SKM-1 treated with dmso at 0.1 percent for 144 hours (cell line): ENCODE measurements around the gene KANSL1.

Source experiments
- DNase-seq: peaks from one replicate; lab custom pipeline; 2025; ENCODE audit not compliant: unreplicated experiment; lab: John Stamatoyannopoulos, UW

Gene KANSL1

DNA sequence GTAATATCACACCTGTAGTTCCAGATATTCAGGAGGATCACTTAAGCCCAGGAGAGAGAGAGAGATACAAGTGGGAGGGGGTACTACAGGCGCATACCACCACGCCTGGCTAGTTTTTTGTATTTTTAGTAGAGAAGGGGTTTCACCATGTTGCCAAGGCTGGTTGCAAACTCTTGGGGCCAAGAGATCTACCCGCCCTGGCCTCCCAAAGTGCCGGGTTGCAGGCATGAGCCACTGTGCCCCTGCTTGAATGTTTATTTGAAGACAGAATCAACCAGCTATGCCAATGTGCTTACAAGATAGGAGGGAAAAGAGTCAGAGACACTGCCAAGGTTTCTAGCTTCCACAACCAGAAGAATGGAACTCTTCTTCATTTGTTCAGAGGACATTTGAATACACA is 106.4 kb downstream of the KANSL1 start:
- DNase-seq = no peak

DNA sequence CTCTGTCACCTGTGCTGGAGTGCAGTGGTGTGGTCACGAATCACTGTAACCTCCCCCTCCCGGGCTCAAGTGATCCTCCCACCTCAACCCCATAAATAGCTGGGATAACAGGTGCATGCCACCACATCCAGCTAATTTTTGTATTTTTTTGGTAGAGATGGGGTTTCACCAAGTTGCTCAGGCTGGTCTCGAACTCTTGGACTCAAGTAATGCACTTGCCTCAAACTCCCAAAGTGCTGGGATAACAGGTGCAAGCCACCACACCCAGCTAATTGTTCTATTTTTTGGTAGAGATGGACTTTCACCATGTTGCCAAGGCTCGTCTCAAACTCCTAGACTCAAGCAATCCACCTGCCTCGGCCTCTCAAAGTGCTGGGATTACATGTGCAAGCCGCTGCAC is 107.7 kb downstream of the KANSL1 start:
- no peak for DNase-seq

DNA sequence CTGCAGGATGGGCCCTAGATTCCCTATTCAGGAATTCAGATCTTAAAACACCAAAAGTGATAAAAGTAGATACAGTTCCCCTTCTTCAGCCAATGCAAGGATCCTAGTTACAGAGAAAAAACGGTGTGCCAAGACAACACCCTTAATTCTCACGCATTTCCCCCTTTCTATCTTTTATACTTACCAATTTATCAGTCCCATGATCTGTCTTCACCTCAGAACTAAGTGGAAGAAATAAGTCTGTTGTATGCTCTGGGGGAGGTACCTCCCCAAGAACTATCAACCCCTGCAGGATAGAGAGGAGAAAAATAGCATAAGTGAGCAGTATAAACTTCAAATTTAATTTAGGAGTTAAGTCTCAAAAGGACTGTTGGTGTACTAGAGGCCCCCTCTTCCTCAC is 111.0 kb downstream of the KANSL1 start:
- DNase-seq = no peak

DNA sequence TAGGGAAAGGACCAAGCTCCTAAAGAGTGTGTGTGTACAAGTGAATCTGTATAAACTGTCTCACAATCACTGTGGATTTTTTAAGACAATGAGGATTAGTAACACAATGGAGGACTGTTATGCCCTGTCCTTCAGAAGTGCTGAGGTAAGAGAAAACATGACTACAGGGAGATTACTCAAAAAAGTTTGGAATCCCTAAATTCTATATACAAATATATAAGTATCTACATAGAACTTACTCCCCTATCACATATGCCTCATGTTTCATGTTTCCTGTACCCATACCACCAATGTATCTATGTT is 112.3 kb downstream of the KANSL1 start:
- DNase-seq = no peak

DNA sequence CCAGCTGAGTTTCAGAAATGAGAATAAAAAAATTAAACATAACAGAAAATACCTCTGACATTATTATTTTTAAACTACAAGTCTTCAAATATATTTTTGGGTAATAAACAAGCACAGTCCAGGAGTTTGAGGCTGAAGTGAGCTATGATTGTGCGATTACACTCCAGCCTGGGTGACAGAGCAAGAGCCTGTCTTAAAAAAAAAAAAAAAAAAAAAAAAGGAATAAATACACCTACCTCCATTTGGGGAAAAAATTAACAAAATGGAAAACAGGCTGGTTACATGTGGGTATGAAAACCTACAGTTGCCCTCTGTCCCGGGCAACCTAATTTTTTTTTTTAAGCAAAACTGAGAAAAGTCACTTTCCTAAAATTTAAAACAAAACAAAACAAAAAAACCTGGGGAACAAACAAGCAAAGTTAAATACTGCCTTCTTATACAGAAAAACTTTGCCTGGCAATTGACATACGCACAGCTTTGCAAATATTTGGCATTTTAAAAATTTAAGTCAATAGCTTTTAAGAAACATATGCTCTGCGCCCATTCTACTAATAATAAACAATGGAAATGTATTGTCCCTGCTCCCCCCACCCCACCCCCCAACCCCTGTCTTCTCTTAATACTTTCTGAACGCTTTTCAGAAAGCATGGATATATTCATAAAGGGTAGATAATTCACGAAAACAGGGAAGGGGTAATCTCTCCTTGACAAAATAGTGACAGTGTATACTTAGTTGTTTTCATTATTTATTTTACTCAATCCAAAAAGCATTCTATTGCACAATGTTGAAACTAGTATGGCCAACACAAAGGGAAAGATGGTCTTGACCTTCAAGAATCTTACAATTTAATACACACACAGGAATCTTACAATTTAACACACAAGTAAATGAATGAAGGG is 112.9 kb downstream of the KANSL1 start:
- no peak for DNase-seq

DNA sequence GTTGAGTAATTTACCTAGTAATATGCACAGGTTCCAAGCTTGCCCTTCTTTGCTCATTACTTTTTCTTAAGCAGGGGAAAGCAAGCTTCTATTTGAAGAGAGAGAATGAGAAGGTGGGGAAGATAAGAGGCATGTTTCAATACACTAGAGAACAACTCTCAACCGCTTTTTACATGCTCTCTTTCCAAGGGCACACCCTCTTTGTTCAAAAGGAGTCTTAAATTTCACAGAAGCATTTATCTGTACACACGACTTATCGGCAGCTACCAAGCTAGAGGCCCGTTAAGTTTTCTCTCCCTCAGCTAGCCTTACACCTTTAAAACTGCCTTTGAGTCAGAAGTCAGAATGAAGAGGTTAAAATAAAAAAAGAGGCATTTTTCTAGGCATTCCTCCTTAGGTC is 114.6 kb downstream of the KANSL1 start:
- DNase-seq = no peak

DNA sequence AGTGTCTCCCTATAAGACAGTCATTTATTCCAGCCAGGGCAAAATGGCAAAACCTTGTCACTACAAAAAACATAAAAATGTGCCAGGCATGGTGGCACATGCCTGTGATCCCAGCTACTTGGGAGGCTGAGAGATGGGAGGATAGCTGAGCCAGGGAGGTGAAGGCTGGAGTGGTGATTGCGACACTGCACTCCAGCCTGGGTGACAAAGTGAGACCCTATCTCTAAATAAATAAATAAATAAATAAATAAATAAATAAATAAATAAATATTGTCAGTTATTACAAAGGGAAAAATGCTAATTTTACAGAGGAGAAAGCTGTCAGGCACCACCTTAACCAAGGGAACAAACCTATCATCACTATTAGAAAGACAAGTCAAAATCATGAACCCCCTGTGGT is 118.7 kb downstream of the KANSL1 start:
- DNase-seq = no peak

DNA sequence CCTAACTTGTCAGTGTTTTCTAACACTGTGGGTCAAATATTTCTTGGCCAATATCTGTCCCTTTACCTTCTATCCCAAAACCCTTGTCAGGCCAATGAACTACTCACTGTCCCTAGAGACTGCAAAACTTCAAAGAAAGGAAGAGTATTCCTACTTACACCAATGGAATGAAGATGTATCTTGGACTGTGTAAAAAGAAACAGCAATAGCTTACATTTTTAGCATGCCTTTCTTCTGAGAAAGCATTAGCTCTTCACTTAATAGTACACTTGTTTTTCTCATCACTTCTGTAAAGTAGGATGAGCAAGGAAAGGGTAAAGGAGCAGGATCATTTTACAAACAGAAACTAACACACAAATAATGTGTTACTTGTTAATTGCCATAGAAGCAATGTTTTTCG is 120.2 kb downstream of the KANSL1 start:
- no peak for DNase-seq

DNA sequence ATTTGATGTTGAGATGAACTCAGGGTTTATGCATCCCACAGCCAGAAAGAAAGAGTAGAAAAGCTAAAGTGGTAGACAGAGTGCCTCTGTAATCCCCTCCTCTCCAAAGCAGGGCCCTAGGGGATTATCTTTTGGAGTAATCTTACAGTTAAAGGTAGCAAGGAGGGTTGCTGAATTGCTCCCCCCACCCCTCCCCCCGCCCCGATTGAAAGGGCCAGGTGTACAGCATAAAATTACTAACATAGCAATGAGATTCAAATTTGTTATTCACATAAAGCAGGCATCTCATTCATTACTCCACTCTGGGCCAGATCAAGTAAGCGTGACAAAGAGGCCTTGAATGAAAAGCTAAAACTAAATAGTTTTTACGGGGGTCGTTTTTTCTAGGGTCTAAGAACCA is 121.4 kb downstream of the KANSL1 start:
- no peak for DNase-seq

DNA sequence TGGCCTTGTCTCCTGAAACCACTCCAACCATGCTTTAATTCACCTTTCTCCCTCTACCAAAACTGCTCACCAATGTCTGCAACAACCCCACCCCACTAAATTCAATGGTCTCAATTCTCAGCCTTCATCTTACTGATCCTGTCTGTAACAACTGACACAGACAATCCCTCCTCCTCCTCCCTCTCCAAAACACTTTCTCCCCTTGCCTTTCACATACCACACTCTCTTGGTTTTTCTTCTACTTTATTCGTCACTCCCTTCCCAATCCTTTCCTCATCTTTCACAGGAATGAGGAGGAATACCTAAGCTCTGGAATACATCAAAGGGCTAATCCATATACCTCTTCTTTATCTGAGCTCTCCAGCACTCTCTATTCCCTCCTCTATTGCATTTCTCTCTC is 128.8 kb downstream of the KANSL1 start:
- DNase-seq = no peak

DNA sequence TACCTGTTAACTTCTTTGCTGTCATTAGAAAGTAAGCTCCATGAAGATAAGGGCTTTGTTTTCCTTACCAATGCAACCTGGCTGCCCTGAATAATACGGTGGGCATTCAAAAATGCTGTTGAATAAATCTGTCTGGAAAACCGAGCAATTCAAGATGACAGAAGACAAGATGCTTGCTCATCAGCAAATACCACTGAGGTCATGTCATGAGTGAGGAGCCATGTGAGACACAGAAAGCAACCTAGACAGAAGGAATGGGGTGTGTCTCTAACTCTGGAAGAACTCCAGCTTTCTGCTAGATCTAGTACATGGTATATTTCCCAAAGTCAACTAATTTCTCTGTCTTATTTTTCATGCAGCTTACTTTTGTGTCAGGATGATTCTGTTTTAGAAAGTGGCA is 130.0 kb downstream of the KANSL1 start:
- no peak for DNase-seq

DNA sequence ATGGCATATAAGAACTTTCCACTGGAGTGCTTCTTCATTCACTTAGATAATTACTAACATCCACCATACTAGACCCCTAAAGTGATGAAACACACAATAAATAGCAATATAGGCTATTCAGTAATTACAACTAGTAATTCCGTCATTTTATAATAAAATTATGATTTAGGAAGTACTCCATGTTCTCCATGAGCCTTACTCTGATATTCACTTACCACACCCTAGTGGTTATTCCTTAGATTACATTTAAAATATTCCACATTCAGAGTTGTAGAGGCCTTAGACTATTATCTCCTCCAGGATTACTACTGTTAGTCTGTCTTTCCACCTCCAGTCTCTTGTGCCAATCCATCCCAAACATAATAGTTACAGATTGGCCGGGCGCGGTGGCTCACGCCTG is 131.8 kb downstream of the KANSL1 start:
- DNase-seq = peak; percentile 4

DNA sequence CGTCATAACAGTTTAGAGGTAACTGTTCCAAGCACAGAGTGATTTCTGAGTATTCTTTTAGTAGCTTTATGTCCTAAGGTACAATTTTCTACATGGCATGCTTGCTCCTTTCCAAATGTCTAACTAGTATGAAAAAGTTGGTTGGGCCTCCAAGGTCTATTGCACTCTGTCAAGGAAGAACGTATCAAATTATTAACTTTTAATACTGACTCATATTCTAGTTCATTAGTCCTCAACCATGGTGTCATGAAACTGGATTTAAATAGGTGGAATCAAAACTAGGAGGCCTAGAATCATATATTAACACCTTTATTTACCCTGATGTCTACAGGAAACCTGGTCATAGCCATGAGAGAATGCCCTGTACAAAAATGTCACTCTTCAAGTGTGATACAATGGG is 132.8 kb downstream of the KANSL1 start:
- DNase-seq = no peak

DNA sequence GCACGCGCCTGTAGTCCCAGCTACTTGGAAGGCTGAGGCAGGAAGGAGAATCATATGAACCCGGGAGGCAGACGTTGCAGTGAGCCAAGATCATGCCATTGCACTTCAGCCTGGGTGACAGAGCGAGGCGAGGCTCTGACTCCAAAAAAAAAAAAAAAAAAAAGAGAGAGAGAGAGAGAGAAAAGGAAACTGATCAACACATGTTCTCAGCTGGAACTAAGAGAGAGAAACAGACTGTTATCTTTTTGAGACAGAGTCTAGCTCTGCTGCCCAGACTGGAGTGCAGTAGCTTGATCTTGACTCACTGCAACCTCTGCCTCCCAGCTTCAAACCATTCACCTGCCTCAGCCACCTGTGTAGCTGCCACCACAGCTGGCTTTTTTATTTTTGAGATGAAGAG is 133.7 kb downstream of the KANSL1 start:
- DNase-seq = no peak

DNA sequence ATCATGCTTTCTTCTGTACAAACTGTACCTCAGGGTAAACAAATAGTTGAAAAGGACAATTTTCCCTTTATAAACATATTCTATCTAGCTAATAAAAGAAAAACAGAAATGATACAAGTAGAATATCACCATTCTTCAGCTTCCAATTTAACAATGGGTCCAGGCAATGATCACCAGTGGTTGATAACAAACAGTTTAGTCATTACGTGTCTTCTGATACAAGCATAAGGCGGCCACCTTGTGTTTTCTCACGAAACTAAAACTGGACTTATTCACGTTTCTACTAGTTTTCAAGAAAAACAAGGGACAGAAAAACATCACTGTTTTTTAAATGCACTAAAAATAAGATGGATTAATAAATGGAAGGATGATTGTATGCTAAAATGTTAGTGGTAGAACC is 135.9 kb downstream of the KANSL1 start:
- no peak for DNase-seq

DNA sequence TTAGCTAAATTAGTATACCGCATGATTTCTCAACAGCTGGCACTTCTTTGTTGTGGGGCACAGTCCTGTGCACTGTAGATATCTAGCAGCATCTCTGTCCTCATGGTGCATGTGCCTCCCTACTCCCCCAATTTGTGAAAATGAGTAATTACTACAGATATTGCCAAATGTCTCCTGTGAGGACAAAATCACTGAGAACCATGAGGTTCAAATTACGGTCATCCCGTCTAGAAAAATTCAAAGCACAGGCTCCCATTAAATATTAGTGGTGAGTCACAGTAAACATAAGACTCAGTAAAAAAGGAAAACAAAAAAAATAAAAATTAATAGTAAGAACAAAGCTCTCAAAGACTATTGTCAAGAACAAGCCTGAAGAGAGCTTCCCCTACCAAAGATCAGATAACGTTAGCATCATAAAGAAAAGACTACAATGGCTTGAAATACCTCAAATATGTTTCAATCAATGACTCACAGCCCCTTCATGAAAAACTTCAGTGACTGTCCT is 136.4 kb downstream of the KANSL1 start:
- DNase-seq = peak; percentile 2

DNA sequence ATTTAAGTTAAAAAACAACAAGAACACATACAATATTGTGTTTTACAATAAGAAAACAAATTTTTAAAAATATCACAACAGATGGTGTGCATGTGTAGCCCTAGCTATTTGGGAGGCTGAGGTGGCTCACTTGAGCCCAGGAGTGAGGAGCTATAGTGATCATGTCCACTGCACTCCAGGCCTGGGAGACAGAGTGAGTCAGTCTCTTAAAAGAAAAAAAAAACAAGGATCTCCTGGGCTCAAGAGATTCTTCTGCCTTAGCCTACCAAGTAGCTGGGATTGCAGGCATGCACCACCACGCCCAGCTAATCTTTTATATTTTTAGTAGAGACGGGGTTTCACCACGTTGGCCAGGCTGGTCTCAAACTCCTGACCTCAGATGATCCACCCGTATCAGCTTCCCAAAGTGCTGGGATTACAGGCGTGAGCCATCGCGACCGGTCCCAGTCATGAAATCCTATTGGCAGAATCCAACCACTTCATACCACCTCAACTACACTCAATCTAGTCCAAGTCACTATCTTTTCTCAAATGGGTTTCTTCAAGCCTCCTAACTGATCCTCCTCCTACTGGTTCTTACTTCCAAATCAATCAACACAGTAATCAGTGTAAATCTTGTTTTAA is 139.2 kb downstream of the KANSL1 start:
- DNase-seq = no peak

DNA sequence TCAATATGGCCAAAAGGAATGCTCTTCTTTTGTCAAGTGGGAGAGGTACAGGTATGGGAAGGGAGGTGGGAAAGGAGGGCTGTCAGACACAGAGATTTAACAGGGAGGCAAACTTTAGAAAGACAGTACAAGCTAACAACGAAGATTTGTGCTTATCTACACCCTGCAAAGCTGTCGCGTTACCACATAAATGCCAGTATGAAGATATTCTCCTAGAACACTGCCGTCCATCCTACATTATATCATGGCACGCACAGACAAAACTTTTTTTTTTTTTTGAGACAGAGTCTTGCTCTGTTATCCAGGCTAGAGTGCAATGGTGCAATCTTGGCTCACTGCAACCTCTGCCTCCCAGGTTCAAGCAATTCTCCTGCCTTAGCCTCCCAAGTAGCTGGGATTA is 143.6 kb downstream of the KANSL1 start:
- DNase-seq = no peak

DNA sequence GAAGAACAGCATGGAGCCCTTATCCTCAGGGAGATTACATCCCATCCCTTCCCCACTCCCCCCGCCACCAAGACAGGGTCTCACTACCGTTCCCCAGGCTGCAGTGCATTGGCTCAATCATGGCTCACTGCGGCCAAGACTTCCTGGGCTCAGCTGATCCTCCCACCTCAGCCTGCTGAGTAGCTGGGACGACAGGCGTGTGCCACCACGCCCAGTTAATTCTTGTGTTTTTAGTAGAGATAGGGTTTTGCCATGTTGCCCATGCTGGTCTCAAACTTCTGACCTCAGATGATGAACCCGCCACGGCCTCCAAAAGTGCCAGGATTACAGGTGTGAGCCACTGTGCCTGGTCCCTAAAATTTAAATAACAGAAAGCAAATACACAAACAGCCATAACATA is 145.4 kb downstream of the KANSL1 start:
- no peak for DNase-seq

DNA sequence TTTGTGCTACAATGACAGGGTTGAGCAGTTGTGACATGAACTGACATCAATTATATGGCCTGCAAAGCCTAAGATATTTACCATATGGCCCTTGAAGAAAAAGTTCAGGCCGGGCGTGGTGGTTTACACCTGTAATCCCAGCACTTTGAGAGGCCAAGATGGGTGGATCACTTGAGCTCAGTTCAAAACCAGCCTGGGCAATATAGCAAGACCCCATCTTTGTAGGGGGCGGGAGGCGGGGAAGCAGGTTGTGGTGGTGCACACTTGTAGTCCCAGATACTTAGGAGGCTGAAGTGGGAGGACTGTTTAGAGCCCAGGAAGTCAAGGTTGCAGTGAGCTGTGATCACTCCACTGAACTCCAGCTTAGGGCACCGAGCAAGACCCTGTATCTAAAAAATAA is 145.8 kb downstream of the KANSL1 start:
- no peak for DNase-seq

DNA sequence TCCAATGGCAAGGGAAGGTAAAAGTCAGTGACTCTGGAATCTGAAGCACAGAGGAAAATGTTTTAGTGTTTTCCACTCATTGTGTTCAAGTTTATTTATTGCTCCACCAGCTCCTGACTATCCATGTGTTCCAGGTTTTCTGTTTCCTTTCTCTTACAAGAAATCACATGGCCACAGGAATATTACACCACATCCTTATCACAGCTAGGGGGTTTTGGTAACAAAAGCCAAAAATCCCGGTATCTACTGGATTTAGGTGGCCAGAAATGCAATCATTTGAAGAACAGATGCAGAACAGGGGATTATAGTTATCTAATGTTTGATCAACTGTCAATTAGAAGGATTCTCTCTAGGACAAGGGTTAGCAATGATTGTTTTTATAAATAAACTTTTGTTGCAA is 146.3 kb downstream of the KANSL1 start:
- DNase-seq = no peak

DNA sequence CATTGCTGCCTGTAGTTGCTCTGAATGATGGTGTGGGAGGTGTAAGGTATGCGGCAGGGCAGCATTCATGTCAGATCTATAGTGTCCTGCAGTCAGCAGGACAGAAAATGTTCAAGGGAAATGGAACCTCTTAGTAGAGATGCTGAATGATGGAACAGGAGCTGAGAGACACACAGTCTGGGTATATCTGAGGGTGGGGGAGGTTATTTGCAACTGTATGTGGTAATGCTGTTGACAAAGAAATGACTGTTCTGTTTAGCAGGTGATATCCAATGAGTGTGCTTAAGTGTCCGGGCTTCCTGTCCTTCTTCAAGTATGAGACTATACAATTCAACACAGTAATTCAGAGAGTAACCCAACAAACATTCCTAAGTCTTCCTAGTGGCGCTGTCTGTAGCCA is 147.6 kb downstream of the KANSL1 start:
- DNase-seq = no peak

DNA sequence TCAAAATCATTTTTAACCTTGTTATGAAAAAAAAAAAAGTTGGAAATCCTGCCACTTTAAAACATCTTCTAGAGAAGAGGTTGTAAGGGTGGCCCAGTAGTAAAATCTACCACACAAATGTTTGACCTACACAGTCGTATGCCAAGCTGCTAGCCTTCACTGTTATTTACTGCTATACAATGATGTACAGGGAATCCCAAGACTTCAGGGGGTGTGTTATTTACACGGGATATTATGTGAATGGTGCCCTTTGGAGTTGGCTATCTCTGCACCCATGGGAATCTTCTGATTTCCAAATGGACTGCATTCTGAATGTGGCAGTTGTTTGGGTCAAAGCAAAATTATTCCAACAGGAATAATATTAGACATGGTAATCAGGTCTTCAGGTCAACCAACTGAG is 148.2 kb downstream of the KANSL1 start:
- DNase-seq = no peak
